HepG2 (cell line): Measurements from ENCODE around the gene TPST2. TPM values are rescaled to one million over a fixed set of nuclear protein-coding genes. Genes with fewer than 3 reads are reported as not detected.

Experiments used
- CREB1 ChIP-seq, 2 experiments: fragments of 450-650 bp in 1 of 2; IDR thresholded peaks; 2 replicates each; pipeline ENCODE4 v1.6.1; 2016 to 2017; ENCODE audit warnings: control low read depth in 1 of 2, mild to moderate bottlenecking in 1 of 2, missing compliant biosample characterization in 1 of 2, missing genetic modification characterization in 1 of 2
- GTF3A ChIP-seq: sonication (generic); formaldehyde crosslinking; conservative IDR thresholded peaks from 2 replicates; pipeline ENCODE4 v1.4.0; 2020; ENCODE audit warnings: mild to moderate bottlenecking, missing genetic modification reagents
- ISL2 ChIP-seq: sonication (generic); formaldehyde crosslinking; IDR thresholded peaks from 2 replicates; pipeline ENCODE4 v1.5.0; 2020; ENCODE audit warnings: missing genetic modification reagents
- LBX2 ChIP-seq: sonication (generic); formaldehyde crosslinking; IDR thresholded peaks from 2 replicates; pipeline ENCODE4 v1.5.0; 2020; ENCODE audit warnings: missing genetic modification reagents, mild to moderate bottlenecking, borderline replicate concordance
- NR2C2 ChIP-seq: sonication (generic); formaldehyde crosslinking; IDR thresholded peaks from 2 replicates; pipeline ENCODE4 v1.4.0; 2020; ENCODE audit warnings: missing genetic modification reagents, mild to moderate bottlenecking, moderate library complexity, borderline replicate concordance
- PHF20 ChIP-seq: sonication (generic); formaldehyde crosslinking; IDR thresholded peaks from 2 replicates; pipeline ENCODE4 v1.5.0; 2020; ENCODE audit warnings: mild to moderate bottlenecking, missing genetic modification reagents
- RFX1 ChIP-seq: fragments of 450-650 bp; IDR thresholded peaks from 2 replicates; pipeline ENCODE4 v1.6.1; 2017
- RFX3 ChIP-seq: IDR thresholded peaks from 2 replicates; pipeline ENCODE4 v1.6.1; 2016; ENCODE audit warnings: missing biosample characterization, missing genetic modification reagents
- SKIL ChIP-seq: sonication (generic); formaldehyde crosslinking; IDR thresholded peaks from 2 replicates; pipeline ENCODE4 v1.8.0; 2022; ENCODE audit warnings: missing genetic modification reagents, mild to moderate bottlenecking, moderate library complexity, borderline replicate concordance
- SOX5 ChIP-seq: IDR thresholded peaks from 2 replicates; pipeline ENCODE4 v1.6.1; 2016; ENCODE audit warnings: borderline replicate concordance
- SPEN ChIP-seq: sonication (generic); formaldehyde crosslinking; IDR thresholded peaks from 2 replicates; pipeline ENCODE4 v1.5.1; 2020; ENCODE audit warnings: low read depth, mild to moderate bottlenecking, missing genetic modification reagents
- TCF12 ChIP-seq, 2 experiments: fragments of 450-650 bp in 1 of 2; sonication (generic) in 1 of 2; formaldehyde crosslinking in 1 of 2; IDR thresholded peaks; 2 replicates each; pipeline versions ENCODE4 v1.6.1 to v1.8.0; 2017 to 2022; ENCODE audit warnings: antibody characterized with exemption in 1 of 2, mild to moderate bottlenecking in 1 of 2, missing genetic modification reagents in 1 of 2, moderate library complexity in 1 of 2
- TGIF2 ChIP-seq: IDR thresholded peaks from 2 replicates; pipeline ENCODE4 v1.6.1; 2016; ENCODE audit warnings: control low read depth, missing compliant biosample characterization
- WIZ ChIP-seq: sonication (generic); formaldehyde crosslinking; IDR thresholded peaks from 2 replicates; pipeline ENCODE4 v1.5.1; 2020; ENCODE audit warnings: mild to moderate bottlenecking, missing genetic modification reagents
- ZBTB10 ChIP-seq: sonication (generic); formaldehyde crosslinking; IDR thresholded peaks from 2 replicates; pipeline ENCODE4 v1.4.0; 2020; ENCODE audit warnings: missing genetic modification reagents, borderline replicate concordance
- ZKSCAN8 ChIP-seq: IDR thresholded peaks from 2 replicates; pipeline ENCODE4 v1.6.1; 2016; ENCODE audit warnings: borderline replicate concordance, missing genetic modification reagents, missing compliant biosample characterization
- ZNF205 ChIP-seq: IDR thresholded peaks from 2 replicates; pipeline ENCODE4 v1.6.1; 2018; ENCODE audit warnings: missing biosample characterization, missing genetic modification reagents
- ZNF282 ChIP-seq: fragments of 450-650 bp; IDR thresholded peaks from 2 replicates; pipeline ENCODE4 v1.6.1; 2018; ENCODE audit not compliant: partially characterized antibody
- ZNF616 ChIP-seq: sonication (generic); formaldehyde crosslinking; IDR thresholded peaks from 2 replicates; pipeline ENCODE4 v1.5.0; 2020; ENCODE audit warnings: low read depth, mild to moderate bottlenecking, missing genetic modification reagents
- ZNF660 ChIP-seq: sonication (generic); formaldehyde crosslinking; IDR thresholded peaks from 2 replicates; pipeline ENCODE4 v1.5.1; 2020; ENCODE audit warnings: mild to moderate bottlenecking, low read depth, missing genetic modification reagents, borderline replicate concordance
- ZNF674 ChIP-seq: sonication (generic); formaldehyde crosslinking; IDR thresholded peaks from 2 replicates; pipeline ENCODE4 v1.5.0; 2020; ENCODE audit warnings: low read depth, mild to moderate bottlenecking, missing genetic modification reagents
- ZNF839 ChIP-seq: sonication (generic); formaldehyde crosslinking; IDR thresholded peaks from 2 replicates; pipeline ENCODE4 v1.4.0; 2020; ENCODE audit warnings: missing genetic modification reagents, mild to moderate bottlenecking, borderline replicate concordance
- polyA plus RNA-seq, 8 experiments: library from polyadenylated mRNA; depleted of rRNA in 3 of 8; stranded (reverse) in 7 of 8; unstranded in 1 of 8; fragments of >200 nt; fragmentation: Illumina TruSeq in 4 of 8; extraction: Trizol in 4 of 8; gene quantifications; 2 replicates each; pipeline versions ENCODE4 v1.2.1 to v1.2.3, GENCODE V29; 2011 to 2016; ENCODE audit warnings: low read depth in 4 of 8, missing spikeins in 1 of 8, mixed read lengths in 1 of 8; ENCODE audit not compliant: insufficient read depth in 1 of 8
- total RNA-seq, 5 experiments: library from RNA; depleted of rRNA; stranded (reverse); fragments of >200 nt; fragmentation: Illumina TruSeq; extraction: Trizol; gene quantifications; 2 replicates each; pipeline ENCODE4 v1.2.3, GENCODE V29; 2016; ENCODE audit warnings: low read depth in 1 of 5
- TF ChIP-seq, protein P1 (sequence below): sonication (generic); formaldehyde crosslinking; IDR thresholded peaks from 2 replicates; pipeline ENCODE4 v1.4.0; 2020; ENCODE audit warnings: missing genetic modification reagents

The TPST2 gene
- total and polyA plus RNA-seq, 2 of the 13 experiments (the other 11 are each of a cell fraction or from before 2014, with no cell fraction given) = 15.2 to 23.8 TPM

DNA sequence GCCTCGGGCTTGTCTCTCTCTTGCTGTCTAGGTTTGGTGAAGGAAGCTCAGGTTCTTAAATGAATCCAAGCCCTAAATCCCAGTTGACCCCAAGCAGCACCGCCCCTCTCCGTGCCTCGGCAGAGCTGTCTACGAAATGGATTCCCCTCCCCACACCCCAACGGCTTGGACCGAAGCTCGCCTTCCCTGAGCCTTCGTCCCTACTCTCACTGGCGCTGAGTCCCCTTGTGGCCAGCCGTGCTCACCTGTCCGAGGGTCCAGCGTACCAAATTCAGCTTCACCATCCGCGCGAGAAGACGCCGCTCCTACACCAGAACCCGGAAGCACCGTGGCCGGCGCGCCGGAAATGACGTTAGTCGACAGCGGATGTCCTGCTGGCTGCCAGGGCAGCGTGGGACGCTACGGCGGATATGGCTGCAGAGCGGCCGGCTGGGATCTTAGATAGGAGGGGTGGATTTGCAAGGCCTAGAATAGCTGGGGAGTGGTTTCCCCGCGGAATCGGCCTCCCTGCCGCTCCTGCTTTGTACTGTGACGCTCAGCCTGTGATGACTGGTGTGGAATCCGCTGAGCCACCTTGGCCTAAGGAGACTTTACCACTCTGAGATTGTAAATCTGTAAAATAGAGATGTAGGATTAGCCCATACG, 77.7 kb downstream of the TPST2 start, which contains the start of gene TFIP11 (continued):
- TF ChIP-seq SOX5 (CRISPR knock-in tag) (0 out of 2 replicates have a peak, but pooled peaks have one; percentile 9), RFX1 (peak; percentile 88), ISL2 (CRISPR knock-in tag) (peak; percentile 47; the same call in 1 of the 2 replicates), SKIL (CRISPR knock-in tag) (no peak), ZNF674 (CRISPR knock-in tag) (no peak), CREB1 (IDR thresholded peaks at IDR 0.05) (peak; percentile 95), CREB1 (CRISPR knock-in tag; IDR thresholded peaks at IDR 0.05) (peak; percentile 99), LBX2 (CRISPR knock-in tag) (no peak), ZKSCAN8 (CRISPR knock-in tag) (no peak), ZBTB10 (no peak), ZNF839 (CRISPR knock-in tag) (peak; percentile 78; the same call in 1 of the 2 replicates), PHF20 (CRISPR knock-in tag) (peak; percentile 100), SPEN (CRISPR knock-in tag) (peak; percentile 96), ZNF205 (CRISPR knock-in tag) (no peak), GTF3A (CRISPR knock-in tag) (0 out of 2 replicates have a peak, but pooled peaks have one; percentile 38), NR2C2 (CRISPR knock-in tag) (peak; percentile 87), WIZ (CRISPR knock-in tag) (no peak), ZNF282 (no peak), ZNF616 (no peak; the same call in 1 of the 2 replicates), ZNF660 (CRISPR knock-in tag) (no peak), RFX3 (CRISPR knock-in tag) (peak; percentile 90), TGIF2 (CRISPR knock-in tag) (peak; percentile 50; the same call in 1 of the 2 replicates), TCF12 (IDR thresholded peaks at IDR 0.05) (no peak), TCF12 (CRISPR knock-in tag; IDR thresholded peaks at IDR 0.05) (no peak)
- TF ChIP-seq, protein P1, sequence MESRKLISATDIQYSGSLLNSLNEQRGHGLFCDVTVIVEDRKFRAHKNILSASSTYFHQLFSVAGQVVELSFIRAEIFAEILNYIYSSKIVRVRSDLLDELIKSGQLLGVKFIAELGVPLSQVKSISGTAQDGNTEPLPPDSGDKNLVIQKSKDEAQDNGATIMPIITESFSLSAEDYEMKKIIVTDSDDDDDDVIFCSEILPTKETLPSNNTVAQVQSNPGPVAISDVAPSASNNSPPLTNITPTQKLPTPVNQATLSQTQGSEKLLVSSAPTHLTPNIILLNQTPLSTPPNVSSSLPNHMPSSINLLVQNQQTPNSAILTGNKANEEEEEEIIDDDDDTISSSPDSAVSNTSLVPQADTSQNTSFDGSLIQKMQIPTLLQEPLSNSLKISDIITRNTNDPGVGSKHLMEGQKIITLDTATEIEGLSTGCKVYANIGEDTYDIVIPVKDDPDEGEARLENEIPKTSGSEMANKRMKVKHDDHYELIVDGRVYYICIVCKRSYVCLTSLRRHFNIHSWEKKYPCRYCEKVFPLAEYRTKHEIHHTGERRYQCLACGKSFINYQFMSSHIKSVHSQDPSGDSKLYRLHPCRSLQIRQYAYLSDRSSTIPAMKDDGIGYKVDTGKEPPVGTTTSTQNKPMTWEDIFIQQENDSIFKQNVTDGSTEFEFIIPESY (CRISPR knock-in tag) = no peak
